Keratinocyte (primary cell): Measurements from ENCODE around the gene CCL15. TPM values are rescaled to one million over a fixed set of nuclear protein-coding genes. Genes with fewer than 3 reads are reported as not detected.

Experiments
- DNase-seq: peaks from one replicate; pipeline ENCODE4 v3.0.0-alpha.2; 2011; ENCODE audit warnings: low read depth, missing footprints, low spot score
- FAIRE-seq: peaks from 2 replicates; lab custom pipeline; 2011; peaks lifted over from hg19 to GRCh38; lab: Jason Lieb, UNC
- H2AFZ ChIP-seq: 2 replicates; pipeline ENCODE4 v1.6.0; 2012; ENCODE audit warnings: low read length, control low read depth, inconsistent platforms; ENCODE audit not compliant: control insufficient read depth
- H3K27ac ChIP-seq: 2 replicates; pipeline ENCODE4 v1.5.1; 2011; ENCODE audit warnings: low read length; ENCODE audit not compliant: control insufficient read depth, insufficient read depth
- H3K27me3 ChIP-seq: 3 replicates; pipeline ENCODE4 v1.6.0; 2011; ENCODE audit warnings: low read length; ENCODE audit not compliant: control insufficient read depth, insufficient read depth; ENCODE audit errors: extremely low read depth
- H3K36me3 ChIP-seq, 2 experiments: 2 replicates in 1 of 2; 3 replicates in 1 of 2; pipeline ENCODE4 v1.5.1; 2011; ENCODE audit warnings: low read length in 2 of 2, mild to moderate bottlenecking in 1 of 2; ENCODE audit not compliant: control insufficient read depth in 2 of 2, insufficient read depth in 2 of 2; ENCODE audit errors: extremely low read depth in 1 of 2
- H3K4me1 ChIP-seq: 3 replicates; pipeline ENCODE4 v1.5.1; 2011; ENCODE audit warnings: low read length; ENCODE audit not compliant: control insufficient read depth, insufficient read depth; ENCODE audit errors: extremely low read depth
- H3K4me2 ChIP-seq: 3 replicates; pipeline ENCODE4 v1.6.0; 2011; ENCODE audit warnings: low read depth, low read length; ENCODE audit not compliant: control insufficient read depth, insufficient read depth; ENCODE audit errors: extremely low read depth
- H3K4me3 ChIP-seq, 3 experiments: fragments of 200-600 bp in 1 of 3; sonication (generic) in 1 of 3; 2 replicates in 2 of 3; 3 replicates in 1 of 3; pipeline ENCODE4 v1.5.1; 2011 to 2016; ENCODE audit warnings: low read length in 3 of 3, mild to moderate bottlenecking in 3 of 3, control low read depth in 2 of 3, inconsistent platforms in 1 of 3, low read depth in 1 of 3, mixed read lengths in 1 of 3, mixed run types in 1 of 3, moderate library complexity in 1 of 3; ENCODE audit not compliant: control insufficient read depth in 2 of 3, insufficient read depth in 2 of 3; ENCODE audit errors: extremely low read depth in 1 of 3
- H3K79me2 ChIP-seq: 2 replicates; pipeline ENCODE4 v1.6.0; 2012; ENCODE audit warnings: low read length; ENCODE audit not compliant: control insufficient read depth, insufficient read depth
- H3K9ac ChIP-seq: 3 replicates; pipeline ENCODE4 v1.6.0; 2011; ENCODE audit warnings: low read length; ENCODE audit not compliant: control insufficient read depth, insufficient read depth; ENCODE audit errors: extremely low read depth
- H3K9me1 ChIP-seq: 3 replicates; pipeline ENCODE4 v1.6.0; 2011; ENCODE audit warnings: low read length; ENCODE audit not compliant: control insufficient read depth, insufficient read depth; ENCODE audit errors: extremely low read depth
- H3K9me3 ChIP-seq: 2 replicates; pipeline ENCODE4 v1.5.1; 2012; ENCODE audit warnings: low read depth, low read length; ENCODE audit not compliant: control insufficient read depth
- H4K20me1 ChIP-seq: 3 replicates; pipeline ENCODE4 v1.6.0; 2011; ENCODE audit warnings: low read length; ENCODE audit not compliant: control insufficient read depth, insufficient read depth; ENCODE audit errors: extremely low read depth
- EZH2 ChIP-seq: IDR thresholded peaks from one replicate; pipeline ENCODE4 v1.6.1; 2012; ENCODE audit warnings: inconsistent platforms, mild to moderate bottlenecking, low read length, moderate library complexity
- dilution Hi-C: fragments of 300-500 bp; cut with MboI; formaldehyde crosslinking; loops from one replicate; pipeline ENCODE4 v1.7.0; 2020; ENCODE audit warnings: low sequenced_read_pairs; ENCODE audit not compliant: extremely low pct_ligation_motif_present
- polyA minus RNA-seq, 3 experiments: library from RNA; depleted of rRNA, polyadenylated mRNA; stranded (reverse); fragments of >200 nt; gene quantifications; 1 replicate in 1 of 3; 2 replicates in 1 of 3; 3 replicates in 1 of 3; pipeline ENCODE4 v1.2.3, GENCODE V29; 2011
- polyA plus RNA-seq, 5 experiments: library from polyadenylated mRNA; depleted of rRNA in 3 of 5; stranded (reverse) in 3 of 5; stranded (forward) in 1 of 5; unstranded in 1 of 5; fragments of >200 nt; gene quantifications; 1 replicate in 1 of 5; 2 replicates in 3 of 5; 3 replicates in 1 of 5; pipeline versions ENCODE4 v1.2.1 to v1.2.3, GENCODE V29; 2011 to 2012; ENCODE audit warnings: missing spikeins in 2 of 5, low read depth in 1 of 5, low replicate concordance in 1 of 5
- TF ChIP-seq, protein P1 (sequence below), 3 experiments: IDR thresholded peaks in 1 of 3; conservative IDR thresholded peaks in 1 of 3; optimal IDR thresholded peaks in 1 of 3; 2 replicates in 2 of 3; 3 replicates in 1 of 3; pipeline versions ENCODE3 to v1.5.1; 2011; ENCODE audit warnings: low read length in 3 of 3, mild to moderate bottlenecking in 3 of 3, moderate library complexity in 2 of 3, control low read depth in 1 of 3, inconsistent platforms in 1 of 3; ENCODE audit not compliant: insufficient read depth in 2 of 3; ENCODE audit errors: extremely low read depth in 1 of 3

Gene CCL15, protein sequence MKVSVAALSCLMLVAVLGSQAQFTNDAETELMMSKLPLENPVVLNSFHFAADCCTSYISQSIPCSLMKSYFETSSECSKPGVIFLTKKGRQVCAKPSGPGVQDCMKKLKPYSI
- polyA plus RNA-seq = not detected in 3 replicates
- polyA plus RNA-seq (2011; ENCODE audit: low read depth) = not detected
- not detected in 2 replicates for polyA plus RNA-seq (2011; cell fraction: cytosol; rRNA removed)
- not detected in 2 replicates for polyA plus RNA-seq (2011; cell fraction: nucleus; rRNA removed)
- polyA plus RNA-seq (2012; ENCODE audit: low replicate concordance) = not detected in 2 replicates
- polyA minus RNA-seq = not detected in 3 replicates
- polyA minus RNA-seq (2011; cell fraction: cytosol; rRNA and poly(A)+ RNA removed) = not detected
- polyA minus RNA-seq (2011; cell fraction: nucleus; rRNA and poly(A)+ RNA removed) = not detected in 2 replicates

DNA sequence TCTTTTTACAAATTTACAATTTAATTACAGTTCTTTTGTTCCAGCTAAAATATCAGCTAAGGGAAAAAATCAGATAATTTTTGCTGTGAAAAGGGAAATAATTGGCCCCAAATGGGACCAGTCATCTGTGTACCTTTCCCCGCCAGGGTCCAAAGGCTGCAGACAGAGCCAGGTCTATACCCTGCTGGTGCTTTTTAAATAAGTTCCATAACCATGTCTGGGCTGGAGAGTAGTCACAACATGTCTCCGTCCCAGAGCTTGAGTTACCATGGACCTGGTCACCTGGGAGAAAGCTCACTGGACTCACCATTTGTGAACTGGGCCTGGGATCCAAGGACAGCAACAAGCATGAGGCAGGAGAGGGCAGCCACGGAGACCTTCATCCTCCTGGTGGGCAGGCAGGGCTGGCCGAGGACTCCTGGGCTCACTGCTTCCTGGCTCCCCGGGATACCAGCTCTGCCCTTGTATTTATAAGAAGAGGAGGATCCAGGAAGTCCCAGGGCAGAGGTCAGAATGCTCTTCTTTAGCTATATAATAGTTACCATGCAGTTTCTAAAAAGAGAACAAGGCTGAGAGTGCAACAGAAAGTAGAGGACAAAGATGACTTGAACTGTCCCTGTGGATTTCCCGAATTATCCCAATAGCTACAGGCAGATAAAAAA, at the start of gene CCL15:
Gene CCL15 (minus strand): TSS at position 444 of the 662 bp plus-strand sequence. CDS start 61 bp downstream, at position 383.
- no peak within 1 kb of the TSS for H3K4me3 ChIP-seq
- H3K9me3 ChIP-seq = no peaks in the 10 kb centered on the region
- no peak for DNase-seq
- no peaks in the 10 kb centered on the region for H3K9me1 ChIP-seq
- no peaks in the 10 kb centered on the region for H3K27me3 ChIP-seq
- no peaks in the 10 kb centered on the region for H3K36me3 ChIP-seq
- H3K79me2 ChIP-seq = no peaks in the 10 kb centered on the region
- dilution Hi-C loops = no loop called here
- TF ChIP-seq, protein P1, sequence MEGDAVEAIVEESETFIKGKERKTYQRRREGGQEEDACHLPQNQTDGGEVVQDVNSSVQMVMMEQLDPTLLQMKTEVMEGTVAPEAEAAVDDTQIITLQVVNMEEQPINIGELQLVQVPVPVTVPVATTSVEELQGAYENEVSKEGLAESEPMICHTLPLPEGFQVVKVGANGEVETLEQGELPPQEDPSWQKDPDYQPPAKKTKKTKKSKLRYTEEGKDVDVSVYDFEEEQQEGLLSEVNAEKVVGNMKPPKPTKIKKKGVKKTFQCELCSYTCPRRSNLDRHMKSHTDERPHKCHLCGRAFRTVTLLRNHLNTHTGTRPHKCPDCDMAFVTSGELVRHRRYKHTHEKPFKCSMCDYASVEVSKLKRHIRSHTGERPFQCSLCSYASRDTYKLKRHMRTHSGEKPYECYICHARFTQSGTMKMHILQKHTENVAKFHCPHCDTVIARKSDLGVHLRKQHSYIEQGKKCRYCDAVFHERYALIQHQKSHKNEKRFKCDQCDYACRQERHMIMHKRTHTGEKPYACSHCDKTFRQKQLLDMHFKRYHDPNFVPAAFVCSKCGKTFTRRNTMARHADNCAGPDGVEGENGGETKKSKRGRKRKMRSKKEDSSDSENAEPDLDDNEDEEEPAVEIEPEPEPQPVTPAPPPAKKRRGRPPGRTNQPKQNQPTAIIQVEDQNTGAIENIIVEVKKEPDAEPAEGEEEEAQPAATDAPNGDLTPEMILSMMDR (optimal IDR thresholded peaks at IDR 0.05 in 1 of 3, IDR thresholded peaks at IDR 0.05 in 1 of 3, conservative IDR thresholded peaks at IDR 0.05 in 1 of 3; ENCODE audit: extremely low read depth in 1 of 3, insufficient read depth in 2 of 3, low read length in 3 of 3) = no peak
- TF ChIP-seq EZH2 = no peak
- H4K20me1 ChIP-seq = no peaks in the 10 kb centered on the region
- H2AFZ ChIP-seq = no peak within 1 kb of the TSS
- H3K4me2 ChIP-seq = no peak within 1 kb of the TSS
- H3K9ac ChIP-seq = no peak within 1 kb of the TSS
- H3K27ac ChIP-seq = no peak within 1 kb of the TSS
- no peak for FAIRE-seq
- H3K4me1 ChIP-seq = no peaks in the 10 kb centered on the region

DNA sequence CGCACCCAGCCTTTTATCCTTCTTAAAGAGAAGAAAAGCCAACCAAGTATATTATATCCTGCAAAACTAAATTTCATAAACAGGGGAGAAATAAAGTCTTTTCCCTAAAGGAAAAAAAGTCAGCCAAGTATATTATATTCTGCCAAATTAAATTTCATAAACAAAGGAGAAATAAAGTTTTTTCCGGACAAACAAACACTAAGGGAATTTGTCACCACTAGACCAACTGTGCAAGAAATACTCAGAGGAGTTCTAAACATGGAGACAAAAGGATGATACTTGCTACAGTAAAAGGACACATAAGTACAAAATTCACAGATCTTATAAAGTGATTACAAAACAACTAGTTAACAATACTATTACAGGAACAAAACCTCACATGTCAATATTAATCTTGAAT, 48.3 kb upstream of the CCL15 start:
- Histone ChIP-seq H3K4me3 (no peak overlapping the region), H2AFZ (no peak overlapping the region), H3K9me1 (no peaks in the 10 kb centered on the region), H3K27me3 (no peaks in the 10 kb centered on the region), H3K36me3 (no peaks in the 10 kb centered on the region), H3K27ac (no peak overlapping the region), H4K20me1 (no peaks in the 10 kb centered on the region), H3K9me3 (no peaks in the 10 kb centered on the region), H3K4me2 (no peak overlapping the region), H3K9ac (no peak overlapping the region), H3K79me2 (no peaks in the 10 kb centered on the region), H3K4me1 (no peaks in the 10 kb centered on the region)
- dilution Hi-C loops = no loop called here
- DNase-seq (no peak), FAIRE-seq (no peak)
- TF ChIP-seq, protein P1 (optimal IDR thresholded peaks at IDR 0.05 in 1 of 3, IDR thresholded peaks at IDR 0.05 in 1 of 3, conservative IDR thresholded peaks at IDR 0.05 in 1 of 3; ENCODE audit: extremely low read depth in 1 of 3, insufficient read depth in 2 of 3, low read length in 3 of 3) = no peak
- no peak for TF ChIP-seq EZH2
